A375 (cell line): Measurements from ENCODE around the gene GAPDH. TPM values are rescaled to one million over a fixed set of nuclear protein-coding genes. Genes with fewer than 3 reads are reported as not detected.
A peak's percentile ranks its signal among the peaks of the same experiment; 100 is the strongest.

Experiments used
- small RNA-seq: library from RNA; depleted of rRNA; stranded (forward); fragments of <200 nt; gene quantifications from one replicate; pipeline ENCODE3, GENCODE V24; 2014
- total RNA-seq: library from RNA; depleted of rRNA; stranded (reverse); fragments of >200 nt; shearing (Covaris generic); gene quantifications from 2 replicates; pipeline ENCODE4 v1.2.3, GENCODE V29; 2014; rRNA removed

The GAPDH gene
- 9,533 and 10,599 TPM in 2 replicates for total RNA-seq

DNA sequence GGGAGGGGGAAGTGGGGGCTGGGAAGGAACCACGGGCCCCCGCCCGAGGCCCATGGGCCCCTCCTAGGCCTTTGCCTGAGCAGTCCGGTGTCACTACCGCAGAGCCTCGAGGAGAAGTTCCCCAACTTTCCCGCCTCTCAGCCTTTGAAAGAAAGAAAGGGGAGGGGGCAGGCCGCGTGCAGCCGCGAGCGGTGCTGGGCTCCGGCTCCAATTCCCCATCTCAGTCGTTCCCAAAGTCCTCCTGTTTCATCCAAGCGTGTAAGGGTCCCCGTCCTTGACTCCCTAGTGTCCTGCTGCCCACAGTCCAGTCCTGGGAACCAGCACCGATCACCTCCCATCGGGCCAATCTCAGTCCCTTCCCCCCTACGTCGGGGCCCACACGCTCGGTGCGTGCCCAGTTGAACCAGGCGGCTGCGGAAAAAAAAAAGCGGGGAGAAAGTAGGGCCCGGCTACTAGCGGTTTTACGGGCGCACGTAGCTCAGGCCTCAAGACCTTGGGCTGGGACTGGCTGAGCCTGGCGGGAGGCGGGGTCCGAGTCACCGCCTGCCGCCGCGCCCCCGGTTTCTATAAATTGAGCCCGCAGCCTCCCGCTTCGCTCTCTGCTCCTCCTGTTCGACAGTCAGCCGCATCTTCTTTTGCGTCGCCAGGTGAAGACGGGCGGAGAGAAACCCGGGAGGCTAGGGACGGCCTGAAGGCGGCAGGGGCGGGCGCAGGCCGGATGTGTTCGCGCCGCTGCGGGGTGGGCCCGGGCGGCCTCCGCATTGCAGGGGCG lies at the start of gene GAPDH:
Gene GAPDH, plus strand, starts transcription at position 595 of the 772 bp plus-strand sequence. CDS start 316 bp downstream, outside the sequence.

DNA sequence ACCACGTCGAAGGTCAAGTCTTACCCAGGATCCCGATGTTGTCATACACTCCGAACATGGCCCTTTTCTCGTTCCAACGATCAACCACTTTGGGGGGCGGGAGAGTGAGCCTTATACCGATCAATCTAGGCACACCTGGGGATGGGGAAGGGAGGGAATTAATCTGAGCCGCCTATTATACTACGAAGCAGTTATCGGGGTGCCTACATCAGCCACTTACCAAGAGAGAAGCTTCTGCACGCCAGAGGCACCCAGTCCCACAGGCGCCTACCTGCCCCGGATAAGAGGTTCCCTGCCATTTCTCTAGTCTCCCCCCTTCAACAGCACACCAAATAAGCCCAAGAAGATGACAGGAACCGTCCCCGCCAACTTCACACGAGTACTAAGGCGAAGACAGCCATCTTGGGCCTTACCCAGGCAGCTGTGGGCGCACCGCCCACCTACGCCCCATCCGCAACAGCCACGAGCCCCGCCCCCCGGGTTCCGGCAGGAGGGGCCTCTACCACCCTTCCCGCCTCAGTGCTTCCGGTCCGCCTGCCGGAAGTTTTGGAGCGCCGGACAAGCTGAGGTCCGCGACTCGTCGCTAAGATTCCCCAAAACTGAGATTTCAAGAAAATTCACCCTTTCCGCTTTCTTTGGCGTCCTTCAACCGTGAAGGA lies 41.4 kb upstream of the GAPDH start, which contains the start of gene MRPL51:
Gene MRPL51, minus strand, starts transcription at position 425 of the 659 bp plus-strand sequence. Its CDS starts 126 bp downstream, at position 299.

DNA sequence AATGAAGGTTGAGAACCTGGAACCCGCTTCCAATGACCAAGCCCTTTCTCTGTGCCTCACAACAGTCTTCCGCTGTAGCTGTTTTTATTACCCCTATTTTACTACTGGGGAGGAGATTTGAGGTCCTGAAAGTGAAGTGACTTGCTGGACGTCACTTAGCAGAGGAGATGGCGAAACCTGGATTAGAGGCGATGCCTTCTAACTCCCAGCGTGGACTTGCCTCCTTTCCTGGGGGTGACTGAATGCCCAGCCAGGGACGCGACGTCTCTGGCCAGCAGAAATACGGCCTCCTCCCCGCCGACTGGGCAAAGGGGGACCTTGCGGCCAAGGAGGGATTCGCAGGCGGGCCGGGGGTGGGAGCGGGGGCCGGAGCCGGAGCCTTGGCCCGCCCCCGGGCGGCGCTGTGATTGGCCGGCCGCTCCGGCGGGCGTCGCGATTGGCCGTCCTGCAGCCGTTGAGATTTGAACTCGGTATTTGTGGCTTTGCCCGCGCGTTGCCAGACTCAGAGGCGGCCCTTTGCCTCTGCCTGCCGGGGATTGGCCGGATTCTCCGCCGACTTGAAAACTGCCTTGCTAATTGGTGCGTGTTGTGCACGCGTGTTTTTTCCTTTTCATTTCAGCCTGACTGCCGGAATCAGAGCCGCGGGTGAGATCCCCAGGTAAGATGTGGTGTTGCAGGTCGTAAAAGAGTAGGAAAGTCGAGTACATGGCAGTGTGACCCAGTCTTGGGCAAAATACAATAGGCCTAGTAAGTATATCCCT lies 40.6 kb upstream of the GAPDH start, which contains the start of gene NCAPD2:
Gene NCAPD2, plus strand, starts transcription at position 606 of the 761 bp plus-strand sequence. CDS start 997 bp downstream, outside the sequence.

Small RNAs within 50 kb of the gene (small RNA-seq; reads per million reads assigned to genes)
- gene SCARNA11, result 14.1 reads per million, percentile 91 among the genes with 10 or more reads in this experiment

Other genes starting within 250 kb of the GAPDH start
- not detected in 2 replicates for gene PLEKHG6, start 223.8 kb upstream of the GAPDH start, total RNA-seq
- 140 and 153 TPM in 2 replicates for gene TNFRSF1A, start 192.4 kb upstream of the GAPDH start, total RNA-seq
- 1.0 and 1.7 TPM in 2 replicates for gene SCNN1A, start 159.0 kb upstream of the GAPDH start, total RNA-seq
- gene LTBR, start 150.4 kb upstream of the GAPDH start, total RNA-seq, result 118 and 138 TPM in 2 replicates
- not detected in 2 replicates for gene CD27, start 89.6 kb upstream of the GAPDH start, total RNA-seq
- 8.4 and 9.3 TPM in 2 replicates for gene TAPBPL, start 82.5 kb upstream of the GAPDH start, total RNA-seq
- gene VAMP1, start 63.8 kb upstream of the GAPDH start, total RNA-seq, result 11.0 and 12.0 TPM in 2 replicates
- 202 and 259 TPM in 2 replicates for gene MRPL51, start 41.3 kb upstream of the GAPDH start, total RNA-seq
- gene NCAPD2, start 40.4 kb upstream of the GAPDH start, total RNA-seq, result 185 and 195 TPM in 2 replicates
- 11.2 and 11.7 TPM in 2 replicates for gene IFFO1, start 21.5 kb downstream of the GAPDH start, total RNA-seq
- 115 and 143 TPM in 2 replicates for gene NOP2, start 33.8 kb downstream of the GAPDH start, total RNA-seq
- 322 and 354 TPM in 2 replicates for gene CHD4, start 72.9 kb downstream of the GAPDH start, total RNA-seq
- 0.40 and 0.98 TPM in 2 replicates for gene LPAR5, start 101.4 kb downstream of the GAPDH start, total RNA-seq
- gene ACRBP, start 112.9 kb downstream of the GAPDH start, total RNA-seq, result not detected in 2 replicates
- gene ING4, start 128.6 kb downstream of the GAPDH start, total RNA-seq, result 41.6 and 45.4 TPM in 2 replicates
- 32.5 and 32.7 TPM in 2 replicates for gene ZNF384, start 154.9 kb downstream of the GAPDH start, total RNA-seq
- gene PIANP, start 166.3 kb downstream of the GAPDH start, total RNA-seq, result 0.08 TPM in 1 of 2 replicates, not detected in the other
- gene COPS7A, start 189.5 kb downstream of the GAPDH start, total RNA-seq, result 107 and 109 TPM in 2 replicates
- gene MLF2, start 218.6 kb downstream of the GAPDH start, total RNA-seq, result 248 and 252 TPM in 2 replicates
- 130 and 133 TPM in 2 replicates for gene PTMS, start 231.8 kb downstream of the GAPDH start, total RNA-seq
- gene LAG3, start 238.0 kb downstream of the GAPDH start, total RNA-seq, result 0.64 and 1.4 TPM in 2 replicates